Trophoblast cell (in vitro differentiated cells and primary cell): ENCODE measurements around the gene ST3GAL4.

ENCODE experiments used
- DNase-seq, 2 donors: peaks; one replicate each; pipeline ENCODE4 v3.0.0-alpha.2; 2016
- H2AFZ ChIP-seq: 2 replicates; pipeline ENCODE4 v1.6.1; 2013; ENCODE audit warnings: low read length, moderate library complexity, mild to moderate bottlenecking; ENCODE audit not compliant: insufficient read depth, poor library complexity
- H2AK5ac ChIP-seq: 2 replicates; pipeline ENCODE4 v1.6.1; 2013; ENCODE audit warnings: mild to moderate bottlenecking, low read length
- H2BK120ac ChIP-seq: 2 replicates; pipeline ENCODE4 v1.6.1; 2013; ENCODE audit warnings: low read length, mild to moderate bottlenecking, moderate library complexity; ENCODE audit not compliant: insufficient read depth, poor library complexity
- H2BK12ac ChIP-seq: 2 replicates; pipeline ENCODE4 v1.6.1; 2013; ENCODE audit warnings: mild to moderate bottlenecking, low read length, moderate library complexity
- H2BK5ac ChIP-seq: 2 replicates; pipeline ENCODE4 v1.6.1; 2013; ENCODE audit warnings: low read length, low read depth, moderate library complexity, mild to moderate bottlenecking; ENCODE audit not compliant: poor library complexity
- H3K14ac ChIP-seq: 2 replicates; pipeline ENCODE4 v1.6.1; 2013; ENCODE audit warnings: mild to moderate bottlenecking, low read length
- H3K18ac ChIP-seq: 2 replicates; pipeline ENCODE4 v1.6.1; 2013; ENCODE audit warnings: mild to moderate bottlenecking, low read length
- H3K23ac ChIP-seq: 2 replicates; pipeline ENCODE4 v1.6.1; 2013; ENCODE audit warnings: low read length
- H3K27ac ChIP-seq: 2 replicates; pipeline ENCODE4 v1.5.1; 2013; ENCODE audit warnings: low read depth, mild to moderate bottlenecking, inconsistent platforms, low read length, moderate library complexity
- H3K27me3 ChIP-seq: 2 replicates; pipeline ENCODE4 v1.6.1; 2013; ENCODE audit warnings: inconsistent platforms, mild to moderate bottlenecking, low read length, moderate library complexity; ENCODE audit not compliant: insufficient read depth
- H3K36me3 ChIP-seq, 2 experiments: 1 replicate in 1 of 2; 2 replicates in 1 of 2; pipeline ENCODE4 v1.6.1; 2013; ENCODE audit warnings: low read length in 2 of 2, mild to moderate bottlenecking in 2 of 2, moderate library complexity in 1 of 2; ENCODE audit not compliant: insufficient read depth in 2 of 2, control insufficient read depth in 1 of 2
- H3K4ac ChIP-seq: 2 replicates; pipeline ENCODE4 v1.6.1; 2013; ENCODE audit warnings: low read depth, mild to moderate bottlenecking, low read length, moderate library complexity
- H3K4me1 ChIP-seq, 2 experiments: 1 replicate in 1 of 2; 2 replicates in 1 of 2; pipeline ENCODE4 v1.6.1; 2013; ENCODE audit warnings: low read length in 2 of 2, mild to moderate bottlenecking in 2 of 2, moderate library complexity in 1 of 2; ENCODE audit not compliant: insufficient read depth in 2 of 2, control insufficient read depth in 1 of 2
- H3K4me2 ChIP-seq: 2 replicates; pipeline ENCODE4 v1.6.1; 2013; ENCODE audit warnings: inconsistent platforms, mild to moderate bottlenecking, low read length, moderate library complexity
- H3K4me3 ChIP-seq: 2 replicates; pipeline ENCODE4 v1.5.1; 2013; ENCODE audit warnings: mild to moderate bottlenecking, low read depth, low read length, inconsistent platforms
- H3K79me1 ChIP-seq: one replicate; pipeline ENCODE4 v1.6.1; 2013; ENCODE audit warnings: low read length
- H3K79me2 ChIP-seq: 2 replicates; pipeline ENCODE4 v1.6.1; 2013; ENCODE audit warnings: low read length, mild to moderate bottlenecking; ENCODE audit not compliant: control insufficient read depth, insufficient read depth, poor library complexity
- H3K9ac ChIP-seq: 2 replicates; pipeline ENCODE4 v1.6.1; 2013; ENCODE audit warnings: mild to moderate bottlenecking, low read length
- H3K9me3 ChIP-seq: 2 replicates; pipeline ENCODE4 v1.6.1; 2013; ENCODE audit warnings: low read depth, mild to moderate bottlenecking, control low read depth, inconsistent platforms, low read length; ENCODE audit not compliant: insufficient read depth
- H4K12ac ChIP-seq: 2 replicates; pipeline ENCODE4 v1.6.1; 2013; ENCODE audit warnings: low read depth, mild to moderate bottlenecking, low read length, moderate library complexity
- H4K8ac ChIP-seq: 2 replicates; pipeline ENCODE4 v1.6.1; 2013; ENCODE audit warnings: low read depth, mild to moderate bottlenecking, low read length, moderate library complexity
- H4K91ac ChIP-seq: one replicate; pipeline ENCODE4 v1.6.1; 2013; ENCODE audit warnings: low read depth, mild to moderate bottlenecking, low read length, moderate library complexity
- WGBS: extraction: QIAGEN DNeasy Blood & Tissue Kit; methylation state at CpG from one replicate; pipeline ENCODE4 v1.1.7; 2013; ENCODE audit warnings: missing lambda C conversion rate; ENCODE audit not compliant: insufficient read length, insufficient coverage; ENCODE audit errors: extremely low coverage; 5-methylcytosine and 5-hydroxymethylcytosine counted together

The ST3GAL4 gene

GRCh38 chr11:126390272-126390867 is 34.9 kb downstream of the ST3GAL4 start:
- no peaks in the 10 kb centered on the region for H3K79me2 ChIP-seq
- WGBS: no CpG with 5 or more reads among the region's 5 CpGs
- H3K23ac ChIP-seq: no peak overlapping the region
- H3K14ac ChIP-seq: no peak overlapping the region
- H3K9ac ChIP-seq: no peak overlapping the region
- H3K79me1 ChIP-seq: no peaks in the 10 kb centered on the region
- H3K27ac ChIP-seq: no peak overlapping the region
- no peaks in the 10 kb centered on the region for H3K27me3 ChIP-seq
- no peak overlapping the region for H2AFZ ChIP-seq
- H4K8ac ChIP-seq: no peak overlapping the region
- no peak overlapping the region for H3K4me2 ChIP-seq
- H2BK5ac ChIP-seq: no peak overlapping the region
- peaks cover 0 to 7% of the 10 kb centered on the region in 2 experiments for H3K4me1 ChIP-seq
- H3K18ac ChIP-seq: no peak overlapping the region
- peaks cover 1% of the 10 kb centered on the region for H3K9me3 ChIP-seq
- H3K4me3 ChIP-seq: no peak overlapping the region
- H2AK5ac ChIP-seq: no peak overlapping the region
- no peak overlapping the region for H3K4ac ChIP-seq
- no peak overlapping the region for H2BK120ac ChIP-seq
- no peak overlapping the region for H4K91ac ChIP-seq
- H4K12ac ChIP-seq: no peak overlapping the region
- no peak for DNase-seq
- H2BK12ac ChIP-seq: no peak overlapping the region
- peaks cover 0 to 2% of the 10 kb centered on the region in 2 experiments for H3K36me3 ChIP-seq

GRCh38 chr11:126391286-126391954 is 35.9 kb downstream of the ST3GAL4 start:
- no peaks in the 10 kb centered on the region for H3K79me2 ChIP-seq
- no CpG with 5 or more reads among the region's 7 CpGs for WGBS
- H2BK120ac ChIP-seq: no peak overlapping the region
- H2AK5ac ChIP-seq: no peak overlapping the region
- H3K4me2 ChIP-seq: no peak overlapping the region
- no peak for DNase-seq
- no peak overlapping the region for H4K8ac ChIP-seq
- H3K4ac ChIP-seq: no peak overlapping the region
- peaks cover 1% of the 10 kb centered on the region for H3K9me3 ChIP-seq
- no peak overlapping the region for H3K14ac ChIP-seq
- H3K23ac ChIP-seq: no peak overlapping the region
- H3K79me1 ChIP-seq: no peaks in the 10 kb centered on the region
- H3K9ac ChIP-seq: no peak overlapping the region
- H4K12ac ChIP-seq: no peak overlapping the region
- H2AFZ ChIP-seq: no peak overlapping the region
- H3K4me3 ChIP-seq: no peak overlapping the region
- H3K27ac ChIP-seq: no peak overlapping the region
- peaks cover 0 to 7% of the 10 kb centered on the region in 2 experiments for H3K4me1 ChIP-seq
- H3K27me3 ChIP-seq: no peaks in the 10 kb centered on the region
- H2BK12ac ChIP-seq: no peak overlapping the region
- no peak overlapping the region for H2BK5ac ChIP-seq
- no peak overlapping the region for H3K18ac ChIP-seq
- H4K91ac ChIP-seq: no peak overlapping the region
- peaks cover 0 to 2% of the 10 kb centered on the region in 2 experiments for H3K36me3 ChIP-seq

GRCh38 chr11:126391970-126392632 is 36.6 kb downstream of the ST3GAL4 start:
- Histone ChIP-seq H3K36me3 (peaks cover 0 to 2% of the 10 kb centered on the region in 2 experiments), H3K18ac (no peak overlapping the region), H4K91ac (no peak overlapping the region), H3K79me2 (no peaks in the 10 kb centered on the region), H3K27ac (no peak overlapping the region), H2BK12ac (no peak overlapping the region), H2BK5ac (no peak overlapping the region), H3K9me3 (no peaks in the 10 kb centered on the region), H3K14ac (no peak overlapping the region), H4K8ac (no peak overlapping the region), H2AFZ (no peak overlapping the region), H3K4me1 (peaks cover 0 to 4% of the 10 kb centered on the region in 2 experiments), H2BK120ac (no peak overlapping the region), H4K12ac (no peak overlapping the region), H3K9ac (no peak overlapping the region), H3K27me3 (no peaks in the 10 kb centered on the region), H3K79me1 (no peaks in the 10 kb centered on the region), H3K4me2 (no peak overlapping the region), H2AK5ac (no peak overlapping the region), H3K23ac (no peak overlapping the region), H3K4ac (no peak overlapping the region), H3K4me3 (no peak overlapping the region)
- WGBS: no CpG with 5 or more reads among the region's 8 CpGs
- DNase-seq: no peak

GRCh38 chr11:126392633-126393013 is 37.1 kb downstream of the ST3GAL4 start:
- Histone ChIP-seq H4K8ac (no peak overlapping the region), H3K4me3 (no peak overlapping the region), H3K4me2 (no peak overlapping the region), H2BK120ac (no peak overlapping the region), H3K79me1 (no peaks in the 10 kb centered on the region), H3K4ac (no peak overlapping the region), H3K14ac (no peak overlapping the region), H3K27ac (no peak overlapping the region), H2BK5ac (no peak overlapping the region), H3K18ac (no peak overlapping the region), H3K79me2 (no peaks in the 10 kb centered on the region), H3K36me3 (no peaks in the 10 kb centered on the region), H4K12ac (no peak overlapping the region), H3K27me3 (no peaks in the 10 kb centered on the region), H3K9ac (no peak overlapping the region), H2AK5ac (no peak overlapping the region), H3K9me3 (no peaks in the 10 kb centered on the region), H2BK12ac (no peak overlapping the region), H2AFZ (no peak overlapping the region), H3K4me1 (peaks cover 0 to 4% of the 10 kb centered on the region in 2 experiments), H4K91ac (no peak overlapping the region), H3K23ac (no peak overlapping the region)
- no peak for DNase-seq
- no CpG with 5 or more reads among the region's 4 CpGs for WGBS
